WTC11 (cell line): ENCODE measurements around the gene RNF10. TPM values are rescaled to one million over a fixed set of nuclear protein-coding genes. Genes with fewer than 3 reads are reported as not detected.

ENCODE experiments used
- ATAC-seq: fragments of 200-7000 bp; cut with Tn5 transposase; 2 replicates; pipeline ENCODE4 v1.10.0; 2021; ENCODE audit warnings: mild to moderate bottlenecking, moderate library complexity
- CTCF ChIA-PET: fragments of 300-600 bp; sonication (Branson Sonifier 250); formaldehyde crosslinking; loops from one replicate; lab custom pipeline; 2021; ENCODE audit warnings: antibody characterized with exemption; lab: Charles Lee
- POLR2A ChIA-PET: fragments of 350-600 bp; sonication (Branson Sonifier 250); formaldehyde crosslinking; loops from one replicate; lab custom pipeline; 2021; ENCODE audit warnings: antibody characterized with exemption; lab: Charles Lee
- DNase-seq: peaks from one replicate; pipeline ENCODE4 v3.0.0; 2021; ENCODE audit warnings: low spot score
- H3K27ac Mint-ChIP-seq: 2 replicates; pipeline ENCODE4 v1.8.0; 2021; ENCODE audit warnings: mixed read lengths
- H3K27me3 Mint-ChIP-seq: 2 replicates; pipeline ENCODE4 v1.8.0; 2021; ENCODE audit warnings: low read depth, mild to moderate bottlenecking, moderate library complexity, mixed read lengths
- H3K36me3 Mint-ChIP-seq: 2 replicates; pipeline ENCODE4 v1.8.0; 2021; ENCODE audit warnings: mixed read lengths
- H3K4me1 Mint-ChIP-seq: 2 replicates; pipeline ENCODE4 v1.8.0; 2022; ENCODE audit warnings: mixed read lengths
- H3K4me3 Mint-ChIP-seq: 2 replicates; pipeline ENCODE4 v1.8.0; 2021; ENCODE audit warnings: mild to moderate bottlenecking, moderate library complexity, mixed read lengths
- H3K9me3 Mint-ChIP-seq: 2 replicates; pipeline ENCODE4 v1.8.0; 2021; ENCODE audit warnings: mixed read lengths
- FOXP1 ChIP-seq: sonication (generic); formaldehyde crosslinking; IDR thresholded peaks from 2 replicates; pipeline ENCODE4 v1.8.0; 2022; ENCODE audit warnings: missing genetic modification reagents, mild to moderate bottlenecking, moderate library complexity, borderline replicate concordance
- GABPB1 ChIP-seq: sonication (generic); formaldehyde crosslinking; IDR thresholded peaks from 2 replicates; pipeline ENCODE4 v1.8.1; 2023; ENCODE audit warnings: mild to moderate bottlenecking, missing genetic modification reagents
- GRHL2 ChIP-seq: fragments of 250-450 bp; sonication (Bioruptor Pico); IDR thresholded peaks from 2 replicates; pipeline ENCODE4 v1.8.0; 2022; ENCODE audit warnings: mild to moderate bottlenecking, moderate library complexity; ENCODE audit not compliant: insufficient replicate concordance, severe bottlenecking
- KAT7 ChIP-seq: sonication (generic); formaldehyde crosslinking; IDR thresholded peaks from 2 replicates; pipeline ENCODE4 v1.8.1; 2023; ENCODE audit warnings: missing genetic modification reagents, mild to moderate bottlenecking, borderline replicate concordance
- RELA ChIP-seq: sonication (generic); formaldehyde crosslinking; IDR thresholded peaks from 2 replicates; pipeline ENCODE4 v1.8.1; 2022; ENCODE audit warnings: missing genetic modification reagents, mild to moderate bottlenecking, borderline replicate concordance
- ZNF121 ChIP-seq: sonication (generic); formaldehyde crosslinking; IDR thresholded peaks from 2 replicates; pipeline ENCODE4 v1.8.0; 2023; ENCODE audit warnings: missing genetic modification reagents
- ZNF317 ChIP-seq: sonication (generic); formaldehyde crosslinking; IDR thresholded peaks from 2 replicates; pipeline ENCODE4 v1.8.1; 2023; ENCODE audit warnings: low read depth, mild to moderate bottlenecking, moderate library complexity, missing genetic modification reagents, borderline replicate concordance
- total RNA-seq: library from RNA; stranded (reverse); gene quantifications from 3 replicates; pipeline ENCODE4 v1.2.3, GENCODE V29; 2021
- TF ChIP-seq, protein P1 (sequence below): sonication (generic); formaldehyde crosslinking; IDR thresholded peaks from 2 replicates; pipeline ENCODE4 v1.8.0; 2022; ENCODE audit warnings: mild to moderate bottlenecking, missing genetic modification reagents
- TF ChIP-seq, protein P2 (sequence below): sonication (generic); formaldehyde crosslinking; IDR thresholded peaks from 2 replicates; pipeline ENCODE4 v1.8.1; 2022; ENCODE audit warnings: mild to moderate bottlenecking, moderate library complexity, missing genetic modification reagents
- TF ChIP-seq, protein P3 (sequence below): sonication (generic); formaldehyde crosslinking; IDR thresholded peaks from 2 replicates; pipeline ENCODE4 v1.8.1; 2022; ENCODE audit warnings: missing genetic modification reagents, borderline replicate concordance
- TF ChIP-seq, protein P4 (sequence below): sonication (generic); formaldehyde crosslinking; IDR thresholded peaks from 2 replicates; pipeline ENCODE4 v1.8.1; 2023; ENCODE audit warnings: mild to moderate bottlenecking, moderate library complexity, missing genetic modification reagents

Gene RNF10
- total RNA-seq, 1 experiment from 2014 or later, result 160 TPM

DNA sequence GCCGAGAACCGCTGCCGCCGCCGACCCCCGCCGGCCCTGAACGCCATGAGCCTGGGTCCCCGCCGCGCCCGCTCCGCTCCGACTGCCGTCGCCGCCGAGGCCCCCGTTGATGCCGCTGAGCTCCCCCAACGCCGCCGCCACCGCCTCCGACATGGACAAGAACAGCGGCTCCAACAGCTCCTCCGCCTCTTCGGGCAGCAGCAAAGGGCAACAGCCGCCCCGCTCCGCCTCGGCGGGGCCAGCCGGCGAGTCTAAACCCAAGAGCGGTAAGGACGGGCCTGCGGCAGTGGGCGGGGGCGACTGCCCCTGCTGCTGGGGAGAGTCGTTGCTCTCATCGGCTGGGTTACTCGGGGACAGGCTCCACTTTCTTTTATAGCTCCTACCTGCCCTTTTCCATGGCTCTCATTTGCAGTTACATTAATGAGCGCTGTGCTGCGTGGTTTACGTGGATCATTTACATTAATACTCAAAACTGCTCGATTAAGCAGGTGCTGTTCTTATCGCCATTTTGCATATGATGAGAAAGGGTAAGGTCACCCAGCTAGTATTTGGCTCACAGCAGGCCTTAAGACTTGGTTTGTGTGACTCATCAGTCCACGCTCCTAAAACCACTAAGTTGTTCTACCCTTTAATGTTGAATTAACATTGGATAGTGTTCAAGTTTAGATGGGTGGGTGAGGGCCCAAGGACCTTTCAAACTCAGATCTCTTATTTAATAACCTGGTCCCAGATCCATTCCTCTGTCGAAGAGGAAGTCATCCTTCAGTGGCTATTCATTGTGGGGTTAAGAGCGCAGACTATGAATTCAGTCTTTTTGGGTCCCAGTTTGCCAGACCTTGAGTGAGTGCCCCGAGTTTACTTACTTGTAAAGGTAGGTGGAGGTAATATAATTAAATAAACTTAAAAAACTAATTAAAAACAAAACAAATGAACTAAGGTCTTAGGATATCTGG, 823 bp downstream of the RNF10 start:
- POLR2A ChIA-PET, result interaction anchor here (1.4 kb wide), 1 partner anchor 39 kb away, joined by 7 read pairs; the partner anchor contains the start of gene DYNLL1
- Mint-ChIP-seq H3K9me3 (no peaks in the 10 kb centered on the region), H3K27me3 (no peaks in the 10 kb centered on the region)
- TF ChIP-seq ZNF317 (CRISPR knock-in tag) (no peak), RELA (CRISPR knock-in tag) (peak; percentile 72; the same call in 1 of the 2 replicates), KAT7 (CRISPR knock-in tag) (peak; percentile 55; the same call in 1 of the 2 replicates), FOXP1 (CRISPR knock-in tag) (peak; percentile 88; the same call in 1 of the 2 replicates), GABPB1 (CRISPR knock-in tag) (no peak)
- TF ChIP-seq, protein P1, sequence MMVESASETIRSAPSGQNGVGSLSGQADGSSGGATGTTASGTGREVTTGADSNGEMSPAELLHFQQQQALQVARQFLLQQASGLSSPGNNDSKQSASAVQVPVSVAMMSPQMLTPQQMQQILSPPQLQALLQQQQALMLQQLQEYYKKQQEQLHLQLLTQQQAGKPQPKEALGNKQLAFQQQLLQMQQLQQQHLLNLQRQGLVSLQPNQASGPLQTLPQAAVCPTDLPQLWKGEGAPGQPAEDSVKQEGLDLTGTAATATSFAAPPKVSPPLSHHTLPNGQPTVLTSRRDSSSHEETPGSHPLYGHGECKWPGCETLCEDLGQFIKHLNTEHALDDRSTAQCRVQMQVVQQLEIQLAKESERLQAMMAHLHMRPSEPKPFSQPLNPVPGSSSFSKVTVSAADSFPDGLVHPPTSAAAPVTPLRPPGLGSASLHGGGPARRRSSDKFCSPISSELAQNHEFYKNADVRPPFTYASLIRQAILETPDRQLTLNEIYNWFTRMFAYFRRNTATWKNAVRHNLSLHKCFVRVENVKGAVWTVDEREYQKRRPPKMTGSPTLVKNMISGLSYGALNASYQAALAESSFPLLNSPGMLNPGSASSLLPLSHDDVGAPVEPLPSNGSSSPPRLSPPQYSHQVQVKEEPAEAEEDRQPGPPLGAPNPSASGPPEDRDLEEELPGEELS, result no peak; the same call in 1 of the 2 replicates
- TF ChIP-seq, protein P2, sequence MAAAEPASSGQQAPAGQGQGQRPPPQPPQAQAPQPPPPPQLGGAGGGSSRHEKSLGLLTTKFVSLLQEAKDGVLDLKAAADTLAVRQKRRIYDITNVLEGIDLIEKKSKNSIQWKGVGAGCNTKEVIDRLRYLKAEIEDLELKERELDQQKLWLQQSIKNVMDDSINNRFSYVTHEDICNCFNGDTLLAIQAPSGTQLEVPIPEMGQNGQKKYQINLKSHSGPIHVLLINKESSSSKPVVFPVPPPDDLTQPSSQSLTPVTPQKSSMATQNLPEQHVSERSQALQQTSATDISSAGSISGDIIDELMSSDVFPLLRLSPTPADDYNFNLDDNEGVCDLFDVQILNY (CRISPR knock-in tag), result 0 out of 2 replicates have a peak, but pooled peaks have one; percentile 52
- TF ChIP-seq, protein P3, sequence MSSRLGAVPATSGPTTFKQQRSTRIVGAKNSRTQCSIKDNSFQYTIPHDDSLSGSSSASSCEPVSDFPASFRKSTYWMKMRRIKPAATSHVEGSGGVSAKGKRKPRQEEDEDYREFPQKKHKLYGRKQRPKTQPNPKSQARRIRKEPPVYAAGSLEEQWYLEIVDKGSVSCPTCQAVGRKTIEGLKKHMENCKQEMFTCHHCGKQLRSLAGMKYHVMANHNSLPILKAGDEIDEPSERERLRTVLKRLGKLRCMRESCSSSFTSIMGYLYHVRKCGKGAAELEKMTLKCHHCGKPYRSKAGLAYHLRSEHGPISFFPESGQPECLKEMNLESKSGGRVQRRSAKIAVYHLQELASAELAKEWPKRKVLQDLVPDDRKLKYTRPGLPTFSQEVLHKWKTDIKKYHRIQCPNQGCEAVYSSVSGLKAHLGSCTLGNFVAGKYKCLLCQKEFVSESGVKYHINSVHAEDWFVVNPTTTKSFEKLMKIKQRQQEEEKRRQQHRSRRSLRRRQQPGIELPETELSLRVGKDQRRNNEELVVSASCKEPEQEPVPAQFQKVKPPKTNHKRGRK (CRISPR knock-in tag), result 0 out of 2 replicates have a peak, but pooled peaks have one; percentile 24
- TF ChIP-seq, protein P4, sequence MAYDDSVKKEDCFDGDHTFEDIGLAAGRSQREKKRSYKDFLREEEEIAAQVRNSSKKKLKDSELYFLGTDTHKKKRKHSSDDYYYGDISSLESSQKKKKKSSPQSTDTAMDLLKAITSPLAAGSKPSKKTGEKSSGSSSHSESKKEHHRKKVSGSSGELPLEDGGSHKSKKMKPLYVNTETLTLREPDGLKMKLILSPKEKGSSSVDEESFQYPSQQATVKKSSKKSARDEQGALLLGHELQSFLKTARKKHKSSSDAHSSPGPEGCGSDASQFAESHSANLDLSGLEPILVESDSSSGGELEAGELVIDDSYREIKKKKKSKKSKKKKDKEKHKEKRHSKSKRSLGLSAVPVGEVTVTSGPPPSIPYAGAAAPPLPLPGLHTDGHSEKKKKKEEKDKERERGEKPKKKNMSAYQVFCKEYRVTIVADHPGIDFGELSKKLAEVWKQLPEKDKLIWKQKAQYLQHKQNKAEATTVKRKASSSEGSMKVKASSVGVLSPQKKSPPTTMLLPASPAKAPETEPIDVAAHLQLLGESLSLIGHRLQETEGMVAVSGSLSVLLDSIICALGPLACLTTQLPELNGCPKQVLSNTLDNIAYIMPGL (CRISPR knock-in tag), result peak; percentile 81
- TF ChIP-seq, all 79 proteins: peak for 6
- CTCF ChIA-PET, result interaction anchor here (1.0 to 1.2 kb wide), 3 partner anchors 36 to 105 kb away, joined by 3 to 4 read pairs (median 3); no protein-coding TSS in a partner anchor
- ATAC-seq (peak; percentile 81), DNase-seq (peak; percentile 64)
- peaks cover 20% of the 10 kb centered on the region for H3K36me3 Mint-ChIP-seq
- peak overlapping the region; percentile 90 for H3K4me3 Mint-ChIP-seq
- peaks cover 34% of the 10 kb centered on the region for H3K4me1 Mint-ChIP-seq
- peak overlapping the region; percentile 84 for H3K27ac Mint-ChIP-seq

DNA sequence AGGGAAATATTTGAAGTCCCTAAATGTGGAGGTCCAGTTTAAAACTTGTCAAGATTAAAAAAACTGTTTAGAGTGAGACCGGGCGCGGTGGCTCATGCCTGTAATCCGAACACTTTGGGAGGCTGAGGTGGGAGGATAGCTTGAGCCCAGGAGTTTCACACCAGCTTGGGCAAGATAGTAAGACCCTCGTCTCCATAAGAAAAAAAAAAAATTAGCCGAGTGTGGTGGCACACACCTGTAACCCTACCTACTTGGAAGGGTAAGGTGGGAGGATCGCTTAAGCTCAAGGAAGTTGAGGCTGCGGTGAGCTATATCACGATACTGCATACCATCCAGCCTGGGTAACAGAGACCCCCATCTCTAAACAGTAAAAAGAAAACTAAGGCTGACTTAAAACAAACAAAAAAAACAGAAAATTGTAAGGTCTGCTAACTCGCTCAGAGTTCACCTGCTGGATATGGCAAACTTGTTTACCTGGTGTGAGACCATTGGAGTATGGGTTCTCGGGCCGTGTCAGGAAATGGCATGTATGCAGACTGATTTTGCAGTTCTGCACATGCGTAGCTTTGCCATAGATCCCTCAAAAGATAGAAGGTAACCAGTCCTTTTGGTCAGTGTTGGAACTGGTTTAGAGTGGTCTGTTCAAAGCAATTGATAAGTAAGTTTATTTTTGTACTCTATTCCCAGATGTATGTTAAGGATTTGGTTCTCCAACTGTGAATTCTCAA, 2.1 kb downstream of the RNF10 start:
- TF ChIP-seq GRHL2, result no peak
- peak; percentile 52; the same call in 1 of the 2 replicates for TF ChIP-seq ZNF121 (CRISPR knock-in tag)
- Mint-ChIP-seq H3K4me3 (peak overlapping the region; percentile 90), H3K27me3 (no peaks in the 10 kb centered on the region), H3K36me3 (peaks cover 28% of the 10 kb centered on the region), H3K27ac (peak overlapping the region; percentile 82), H3K9me3 (no peaks in the 10 kb centered on the region), H3K4me1 (peaks cover 32% of the 10 kb centered on the region)
- DNase-seq (no peak), ATAC-seq (no peak)
- ChIA-PET POLR2A (no interaction called here), CTCF (interaction anchor here (0.6 kb wide), 1 partner anchor 347 kb away, joined by 4 read pairs; no protein-coding TSS in a partner anchor)
